ENCODE measurements around the gene SASH1. TPM values are rescaled to one million over a fixed set of nuclear protein-coding genes. Genes with fewer than 3 reads are reported as not detected.

The SASH1 gene
- total RNA-seq, 5 donors from 2014 or later (not counting 1 experiment from before 2014, with no cell fraction given), result 0.26 to 5.5 (median 0.95) TPM

DNA sequence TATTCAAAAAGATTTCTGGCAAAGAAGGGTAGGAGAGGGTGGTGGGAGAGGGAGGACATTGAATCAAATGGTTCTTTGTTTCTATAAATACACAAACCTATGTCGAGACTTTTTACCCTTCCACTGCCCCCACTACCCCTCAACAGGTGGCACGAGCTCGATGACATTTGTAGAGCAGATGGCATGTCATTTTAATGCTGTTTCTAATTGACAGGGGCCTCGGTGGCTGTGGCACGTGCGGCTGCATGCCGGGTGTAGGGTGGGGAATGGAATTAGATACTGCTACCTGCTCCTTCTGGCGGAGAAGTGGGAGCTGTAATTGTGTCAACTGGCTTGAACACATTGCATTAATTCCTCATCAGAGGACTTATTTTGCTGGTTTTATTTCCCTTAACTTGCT, 29.1 kb upstream of the SASH1 start:
- no peaks in the 10 kb centered on the region for H3K27me3 ChIP-seq (replicated peaks in 1 of 2; ENCODE audit: control insufficient read depth in 2 of 2, extremely low read depth in 1 of 2, insufficient read depth in 2 of 2, low read length in 1 of 2)
- Mint-ChIP-seq H3K4me3 (no peak overlapping the region), H3K9me3 (no peaks in the 10 kb centered on the region), H3K36me3 (no peaks in the 10 kb centered on the region), H3K27ac (no peak overlapping the region), H3K27me3 (peaks cover 0 to 3% of the 10 kb centered on the region in 2 donors), H3K4me1 (no peaks in the 10 kb centered on the region)
- DNase-seq, result no peak
- no peak overlapping the region for H3K27ac ChIP-seq (ENCODE audit: low read length)
- ChIA-PET CTCF (no interaction called here), POLR2A (interaction anchor here in 1 of 2 donors (0.6 kb wide), 1 partner anchor 77 kb away, joined by 3 read pairs; no protein-coding TSS in a partner anchor)
- H3K36me3 ChIP-seq (ENCODE audit: control insufficient read depth in 2 of 2, extremely low read depth in 1 of 2, insufficient read depth in 1 of 2, low read length in 1 of 2), result no peaks in the 10 kb centered on the region
- no peaks in the 10 kb centered on the region for H3K9me3 ChIP-seq
- WGBS (ENCODE audit: insufficient coverage), result 95% methylated on average over 4 of the region's 8 CpGs
- no peak overlapping the region for H3K4me3 ChIP-seq (ENCODE audit: control insufficient read depth in 1 of 2, extremely low read depth in 1 of 2, low read length in 1 of 2)
- H3K4me1 ChIP-seq (ENCODE audit: control insufficient read depth in 1 of 2, extremely low read depth in 1 of 2, insufficient read depth in 2 of 2, low read length in 2 of 2), result no peaks in the 10 kb centered on the region
- ATAC-seq (replicated peaks in 1 of 4), result no peak

DNA sequence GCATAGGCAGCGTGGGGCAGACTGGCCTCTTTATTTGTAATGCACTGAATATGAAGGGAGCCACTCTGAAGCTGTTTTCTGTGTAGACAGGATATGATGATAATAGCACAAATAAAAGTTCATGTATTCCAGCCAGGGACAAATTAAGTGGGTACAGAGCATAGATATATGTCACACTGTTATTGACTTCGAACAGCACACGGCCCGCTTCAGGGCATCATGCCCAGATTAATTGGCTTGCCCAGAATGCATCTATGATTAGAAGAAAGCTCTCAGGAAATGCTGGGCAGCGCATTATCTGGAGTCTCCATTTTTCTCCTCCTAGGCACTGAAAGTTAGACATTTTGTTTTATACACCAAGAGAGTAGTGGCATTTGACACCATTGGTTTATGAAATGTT, 26.3 kb upstream of the SASH1 start:
- no peaks in the 10 kb centered on the region for H3K4me1 ChIP-seq (ENCODE audit: control insufficient read depth in 1 of 2, extremely low read depth in 1 of 2, insufficient read depth in 2 of 2, low read length in 2 of 2)
- H3K27me3 Mint-ChIP-seq, result peaks cover 3 to 4% of the 10 kb centered on the region in 2 donors
- H3K4me3 ChIP-seq (ENCODE audit: control insufficient read depth in 1 of 2, extremely low read depth in 1 of 2, low read length in 1 of 2), result no peak overlapping the region
- no peak overlapping the region for H3K27ac Mint-ChIP-seq
- no peak overlapping the region for H3K4me3 Mint-ChIP-seq
- POLR2A ChIA-PET, result no interaction called here
- no peaks in the 10 kb centered on the region for H3K36me3 Mint-ChIP-seq
- no peaks in the 10 kb centered on the region for H3K36me3 ChIP-seq (ENCODE audit: control insufficient read depth in 2 of 2, extremely low read depth in 1 of 2, insufficient read depth in 1 of 2, low read length in 1 of 2)
- WGBS (ENCODE audit: insufficient coverage), result 89% methylated on average over 4 of the region's 5 CpGs
- ATAC-seq (replicated peaks in 1 of 4) (no peak), DNase-seq (no peak)
- peaks cover 0 to 3% of the 10 kb centered on the region in 2 experiments for H3K27me3 ChIP-seq (replicated peaks in 1 of 2; ENCODE audit: control insufficient read depth in 2 of 2, extremely low read depth in 1 of 2, insufficient read depth in 2 of 2, low read length in 1 of 2)
- CTCF ChIA-PET, result interaction anchor here in 1 of 2 donors (0.6 kb wide), 1 partner anchor 14 kb away, joined by 7 read pairs; no protein-coding TSS in a partner anchor
- no peaks in the 10 kb centered on the region for H3K9me3 ChIP-seq
- H3K9me3 Mint-ChIP-seq, result no peaks in the 10 kb centered on the region
- H3K27ac ChIP-seq (ENCODE audit: low read length), result no peak overlapping the region
- no peaks in the 10 kb centered on the region for H3K4me1 Mint-ChIP-seq

DNA sequence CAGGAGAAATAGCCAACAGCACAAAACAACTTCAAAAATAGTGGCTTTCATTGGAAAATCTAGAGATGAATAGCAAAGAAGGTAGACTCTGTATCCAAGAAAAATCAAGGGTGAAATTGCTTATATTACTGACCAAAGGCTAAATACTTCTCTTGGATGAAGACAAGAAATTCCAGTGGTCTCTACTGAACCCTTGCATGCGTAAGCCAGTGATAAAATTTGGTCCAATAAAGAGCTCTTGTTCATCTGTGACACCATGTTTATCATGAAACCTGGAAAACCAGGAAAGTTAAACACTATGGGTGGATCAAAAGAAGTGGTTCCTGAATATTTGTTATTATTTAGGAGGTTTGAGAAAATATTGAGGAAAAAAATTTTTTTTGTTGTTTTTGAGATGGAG, 25.6 kb upstream of the SASH1 start:
- no peaks in the 10 kb centered on the region for H3K9me3 ChIP-seq
- ChIA-PET CTCF (interaction anchor here in 1 of 2 donors (0.6 kb wide), 1 partner anchor 21 kb away, joined by 3 read pairs; no protein-coding TSS in a partner anchor), POLR2A (no interaction called here)
- no peaks in the 10 kb centered on the region for H3K36me3 Mint-ChIP-seq
- H3K4me3 Mint-ChIP-seq, result no peak overlapping the region
- H3K27ac Mint-ChIP-seq, result no peak overlapping the region
- H3K4me1 Mint-ChIP-seq, result no peaks in the 10 kb centered on the region
- H3K27me3 ChIP-seq (replicated peaks in 1 of 2; ENCODE audit: control insufficient read depth in 2 of 2, extremely low read depth in 1 of 2, insufficient read depth in 2 of 2, low read length in 1 of 2), result peaks cover 0 to 3% of the 10 kb centered on the region in 2 experiments
- ATAC-seq (replicated peaks in 1 of 4), result no peak
- no peak for DNase-seq
- H3K9me3 Mint-ChIP-seq, result no peaks in the 10 kb centered on the region
- no peak overlapping the region for H3K27ac ChIP-seq (ENCODE audit: low read length)
- no peaks in the 10 kb centered on the region for H3K36me3 ChIP-seq (ENCODE audit: control insufficient read depth in 2 of 2, extremely low read depth in 1 of 2, insufficient read depth in 1 of 2, low read length in 1 of 2)
- no peak overlapping the region for H3K4me3 ChIP-seq (ENCODE audit: control insufficient read depth in 1 of 2, extremely low read depth in 1 of 2, low read length in 1 of 2)
- peaks cover 3 to 4% of the 10 kb centered on the region in 2 donors for H3K27me3 Mint-ChIP-seq
- H3K4me1 ChIP-seq (ENCODE audit: control insufficient read depth in 1 of 2, extremely low read depth in 1 of 2, insufficient read depth in 2 of 2, low read length in 2 of 2), result no peaks in the 10 kb centered on the region
- 100% methylated on average over 1 of the region's 1 CpG for WGBS (ENCODE audit: insufficient coverage)

DNA sequence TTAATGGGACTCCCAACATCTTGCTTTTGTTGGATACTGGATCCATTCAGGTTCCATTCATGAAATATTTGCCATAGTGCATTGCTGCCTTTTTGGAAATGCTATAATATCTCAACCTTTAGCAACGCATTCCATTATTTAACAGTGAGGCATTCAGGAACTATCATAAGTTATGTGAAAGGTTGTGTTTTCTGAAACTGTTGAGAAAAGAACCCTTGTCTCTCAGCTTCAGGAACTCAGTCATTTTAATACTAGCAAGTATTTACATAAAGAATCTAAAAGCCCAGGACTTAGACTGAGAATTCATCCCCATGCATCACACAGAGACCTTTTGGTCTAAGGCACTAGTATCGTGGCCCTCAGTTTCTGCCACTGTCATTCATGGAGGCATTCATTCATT, 24.9 kb upstream of the SASH1 start:
- H3K9me3 Mint-ChIP-seq, result peaks cover 0 to 5% (median 0%) of the 10 kb centered on the region in 3 donors
- H3K27me3 Mint-ChIP-seq, result peaks cover 4 to 8% of the 10 kb centered on the region in 2 donors
- ATAC-seq (replicated peaks in 1 of 4), result no peak
- WGBS (ENCODE audit: insufficient coverage), result 88% methylated on average over 1 of the region's 2 CpGs
- H3K4me3 ChIP-seq (ENCODE audit: control insufficient read depth in 1 of 2, extremely low read depth in 1 of 2, low read length in 1 of 2), result no peak overlapping the region
- H3K9me3 ChIP-seq, result no peaks in the 10 kb centered on the region
- ChIA-PET CTCF (interaction anchor here (0.6 to 0.7 kb wide), 3 partner anchors 9 to 1536 kb away, joined by 3 to 5 read pairs (median 4); no protein-coding TSS in a partner anchor), POLR2A (no interaction called here)
- H3K27ac Mint-ChIP-seq, result no peak overlapping the region
- no peaks in the 10 kb centered on the region for H3K36me3 Mint-ChIP-seq
- peaks cover 0 to 3% of the 10 kb centered on the region in 2 experiments for H3K27me3 ChIP-seq (replicated peaks in 1 of 2; ENCODE audit: control insufficient read depth in 2 of 2, extremely low read depth in 1 of 2, insufficient read depth in 2 of 2, low read length in 1 of 2)
- H3K4me1 Mint-ChIP-seq, result no peaks in the 10 kb centered on the region
- H3K4me3 Mint-ChIP-seq, result no peak overlapping the region
- no peaks in the 10 kb centered on the region for H3K36me3 ChIP-seq (ENCODE audit: control insufficient read depth in 2 of 2, extremely low read depth in 1 of 2, insufficient read depth in 1 of 2, low read length in 1 of 2)
- DNase-seq, result no peak
- no peak overlapping the region for H3K27ac ChIP-seq (ENCODE audit: low read length)
- no peaks in the 10 kb centered on the region for H3K4me1 ChIP-seq (ENCODE audit: control insufficient read depth in 1 of 2, extremely low read depth in 1 of 2, insufficient read depth in 2 of 2, low read length in 2 of 2)

DNA sequence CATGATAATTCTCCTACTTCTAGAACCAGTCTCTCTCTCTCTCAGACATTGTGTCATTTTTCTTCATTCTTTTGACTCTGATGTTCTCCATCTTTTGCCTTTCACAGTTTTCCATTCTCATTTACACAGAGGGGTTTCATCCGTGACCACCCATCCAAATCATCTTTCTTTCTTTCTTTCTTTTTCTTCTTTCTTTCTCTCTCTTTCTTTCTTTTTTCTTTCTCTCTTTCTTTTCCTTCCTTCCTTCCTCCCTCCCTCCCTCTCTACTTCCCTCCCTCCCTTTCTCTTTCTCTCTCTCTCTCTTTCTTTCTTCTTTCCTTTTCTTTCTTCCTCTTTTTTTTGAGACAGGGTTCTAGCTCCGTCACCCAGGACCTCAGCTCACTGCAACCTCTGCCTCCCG, 19.9 kb upstream of the SASH1 start:
- Histone ChIP-seq H3K27ac (ENCODE audit: low read length) (no peak overlapping the region), H3K4me3 (ENCODE audit: control insufficient read depth in 1 of 2, extremely low read depth in 1 of 2, low read length in 1 of 2) (no peak overlapping the region), H3K4me1 (ENCODE audit: control insufficient read depth in 1 of 2, extremely low read depth in 1 of 2, insufficient read depth in 2 of 2, low read length in 2 of 2) (no peaks in the 10 kb centered on the region), H3K36me3 (ENCODE audit: control insufficient read depth in 2 of 2, extremely low read depth in 1 of 2, insufficient read depth in 1 of 2, low read length in 1 of 2) (no peaks in the 10 kb centered on the region), H3K9me3 (no peaks in the 10 kb centered on the region), H3K27me3 (replicated peaks in 1 of 2; ENCODE audit: control insufficient read depth in 2 of 2, extremely low read depth in 1 of 2, insufficient read depth in 2 of 2, low read length in 1 of 2) (peaks cover 0 to 3% of the 10 kb centered on the region in 2 experiments)
- Mint-ChIP-seq H3K27ac (no peak overlapping the region), H3K9me3 (peaks cover 0 to 5% (median 0%) of the 10 kb centered on the region in 3 donors), H3K4me1 (no peaks in the 10 kb centered on the region), H3K36me3 (no peaks in the 10 kb centered on the region), H3K27me3 (peaks cover 12 to 13% of the 10 kb centered on the region in 2 donors), H3K4me3 (no peak overlapping the region)
- ChIA-PET CTCF (no interaction called here), POLR2A (no interaction called here)
- DNase-seq, result no peak
- 100% methylated on average over 1 of the region's 3 CpGs for WGBS (ENCODE audit: insufficient coverage)
- ATAC-seq (replicated peaks in 1 of 4), result no peak

DNA sequence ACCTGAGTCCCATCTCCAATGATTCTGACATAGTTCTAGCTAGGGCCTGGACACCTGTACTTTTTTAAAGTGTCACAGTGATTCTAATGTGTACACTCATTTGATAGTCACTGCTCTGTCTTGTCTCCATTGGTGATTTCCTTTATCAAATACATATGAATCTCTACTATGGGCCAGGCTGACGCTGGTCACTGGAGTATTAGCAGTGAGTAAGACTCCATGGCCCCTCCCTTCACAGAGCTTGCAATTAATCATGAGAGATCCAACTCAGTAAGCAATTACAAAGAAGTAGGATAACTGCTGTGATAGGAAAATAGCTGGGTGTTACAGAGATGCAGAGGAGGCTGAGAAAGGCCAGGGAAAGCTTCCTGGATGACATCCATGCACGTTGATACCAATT, 19.3 kb upstream of the SASH1 start:
- ATAC-seq (replicated peaks in 1 of 4) (no peak), DNase-seq (no peak)
- no peaks in the 10 kb centered on the region for H3K4me1 Mint-ChIP-seq
- Histone ChIP-seq H3K36me3 (ENCODE audit: control insufficient read depth in 2 of 2, extremely low read depth in 1 of 2, insufficient read depth in 1 of 2, low read length in 1 of 2) (no peaks in the 10 kb centered on the region), H3K4me1 (ENCODE audit: control insufficient read depth in 1 of 2, extremely low read depth in 1 of 2, insufficient read depth in 2 of 2, low read length in 2 of 2) (no peaks in the 10 kb centered on the region), H3K4me3 (ENCODE audit: control insufficient read depth in 1 of 2, extremely low read depth in 1 of 2, low read length in 1 of 2) (no peak overlapping the region), H3K9me3 (no peaks in the 10 kb centered on the region), H3K27me3 (replicated peaks in 1 of 2; ENCODE audit: control insufficient read depth in 2 of 2, extremely low read depth in 1 of 2, insufficient read depth in 2 of 2, low read length in 1 of 2) (peaks cover 0 to 3% of the 10 kb centered on the region in 2 experiments), H3K27ac (ENCODE audit: low read length) (no peak overlapping the region)
- peaks cover 0 to 5% (median 0%) of the 10 kb centered on the region in 3 donors for H3K9me3 Mint-ChIP-seq
- H3K27ac Mint-ChIP-seq, result no peak overlapping the region
- ChIA-PET CTCF (no interaction called here), POLR2A (no interaction called here)
- H3K27me3 Mint-ChIP-seq, result peaks cover 12 to 13% of the 10 kb centered on the region in 2 donors
- no peaks in the 10 kb centered on the region for H3K36me3 Mint-ChIP-seq
- no peak overlapping the region for H3K4me3 Mint-ChIP-seq
- WGBS (ENCODE audit: insufficient coverage), result 40% methylated on average over 1 of the region's 2 CpGs

Measured in T-cell (primary cell).